GM21737 (cell line): ENCODE measurements around the gene AHCTF1.
"Not testable (repeated sequence)": the region's sequence is repeated elsewhere in the genome, so short reads cannot be mapped to it uniquely, and the experiment has no call there.

Experiments
- ATAC-seq: cut with Tn5 transposase; IDR thresholded peaks from one replicate; pipeline ENCODE4 v1.9.1; 2021; ENCODE audit warnings: mild to moderate bottlenecking, moderate library complexity; ENCODE audit not compliant: unreplicated experiment

AHCTF1 gene

DNA sequence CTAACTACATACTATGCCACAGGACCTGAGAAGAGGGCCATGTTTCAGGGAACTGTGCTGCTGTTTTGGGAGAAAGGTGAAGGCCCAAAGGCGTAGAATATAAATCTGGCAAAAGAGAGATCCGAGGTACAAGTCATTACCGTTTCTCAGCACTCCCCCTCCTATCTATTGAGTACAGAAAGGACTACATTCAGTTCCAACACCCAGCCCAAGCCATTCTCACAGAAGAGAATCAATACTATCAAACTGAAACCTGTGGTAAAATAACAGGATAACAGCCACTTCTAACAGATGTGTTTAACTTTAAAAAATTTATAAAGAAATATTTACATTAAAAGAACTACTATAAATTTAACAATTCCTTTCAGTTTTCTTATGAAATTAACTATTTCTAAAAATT is 7.8 kb downstream of the AHCTF1 start:
- no peak for ATAC-seq

DNA sequence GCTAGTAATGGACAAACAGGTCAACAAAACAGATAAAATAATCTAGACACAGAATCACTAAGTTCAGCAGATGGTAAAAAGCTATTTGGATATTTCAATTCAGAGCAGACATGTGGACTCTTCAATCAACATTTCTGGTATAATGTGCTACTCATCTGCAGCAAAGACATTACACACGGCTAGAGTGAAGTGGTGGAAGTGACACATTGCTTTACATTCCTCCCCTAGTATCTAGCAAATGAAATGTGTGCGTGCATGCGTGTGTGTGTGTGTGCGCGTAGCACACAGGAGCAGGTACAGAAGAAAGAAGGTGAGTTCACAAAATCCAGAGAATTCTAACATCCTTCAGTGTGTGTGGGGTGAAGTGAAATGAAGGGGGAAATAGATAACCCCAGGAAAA is 8.3 kb downstream of the AHCTF1 start:
- no peak for ATAC-seq

DNA sequence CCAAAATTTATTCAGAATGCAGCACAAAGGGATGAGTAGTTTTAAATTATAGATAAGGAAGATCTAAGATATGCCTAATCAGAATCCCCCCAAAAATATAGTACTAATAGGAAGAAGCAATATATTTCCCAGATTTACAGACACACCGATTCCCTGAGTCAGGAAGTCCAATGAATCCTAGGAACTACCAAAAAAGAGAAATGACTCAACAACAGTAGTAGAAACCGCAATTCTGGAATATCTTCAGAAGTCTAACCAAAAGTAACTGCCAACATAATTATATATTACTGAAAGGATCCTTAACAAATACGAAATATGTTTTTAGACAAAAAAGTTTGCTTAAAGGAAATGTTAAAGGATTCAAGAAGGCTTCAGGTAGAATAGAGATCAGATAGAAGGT is 10.3 kb downstream of the AHCTF1 start:
- ATAC-seq = no peak

DNA sequence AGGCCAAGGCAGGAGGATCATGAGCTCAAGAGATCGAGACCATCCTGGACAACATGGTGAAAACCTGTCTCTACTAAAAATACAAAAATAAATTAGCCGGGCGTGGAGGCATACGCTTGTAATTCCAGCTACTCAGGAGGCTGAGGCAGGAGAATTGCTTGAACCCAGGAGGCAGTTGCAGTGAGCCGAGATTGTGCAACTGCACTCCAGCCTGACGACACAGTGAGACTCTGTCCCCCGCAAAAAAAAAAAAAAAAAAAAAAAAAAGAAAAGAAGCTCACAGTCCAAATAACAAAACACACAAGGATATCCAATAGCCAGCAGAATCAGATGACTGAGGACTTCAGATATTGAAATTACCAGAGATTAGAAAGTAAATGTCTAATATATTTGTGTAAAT is 11.8 kb downstream of the AHCTF1 start:
- ATAC-seq = no peak

DNA sequence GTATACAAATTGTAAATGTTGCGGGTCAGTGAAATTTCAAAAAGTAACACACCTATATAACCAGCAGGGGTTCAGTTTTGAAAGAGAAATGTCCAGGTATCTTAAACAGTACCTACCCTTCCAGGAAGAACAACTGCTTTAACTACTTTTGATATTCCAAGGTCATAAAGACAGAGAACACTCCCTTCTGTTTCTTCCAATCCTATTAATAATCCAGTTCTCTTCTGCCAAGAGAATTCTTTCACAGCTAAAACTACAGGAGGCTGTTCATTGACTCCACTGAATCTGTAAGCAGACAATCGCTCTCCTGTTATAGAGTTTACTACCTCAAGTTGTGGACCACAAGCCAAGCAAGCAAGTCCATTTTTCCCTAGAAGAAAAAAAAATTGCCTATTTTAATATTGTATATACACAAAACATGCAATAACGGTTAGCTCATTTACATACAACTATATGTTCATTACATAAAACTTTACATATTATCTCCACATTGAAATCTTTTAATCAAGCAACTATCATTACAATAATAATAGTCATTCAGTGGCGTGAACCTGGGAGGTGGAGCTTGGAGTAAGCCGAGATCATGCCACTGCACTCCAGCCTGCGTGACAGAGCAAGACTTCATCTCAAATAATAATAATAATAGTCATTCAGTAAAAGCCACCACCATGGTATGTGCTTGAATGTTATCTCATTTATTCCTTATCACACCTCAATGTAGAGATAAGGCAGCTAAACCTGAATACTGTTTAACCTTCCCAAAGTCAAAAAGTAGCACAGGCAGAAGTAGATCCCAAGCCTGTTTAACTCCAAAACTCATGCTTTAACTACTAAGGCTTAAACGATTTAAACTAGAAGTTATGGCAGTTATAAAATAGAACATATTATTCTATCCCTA is 15.5 kb downstream of the AHCTF1 start:
- not testable (repeated sequence) for ATAC-seq

DNA sequence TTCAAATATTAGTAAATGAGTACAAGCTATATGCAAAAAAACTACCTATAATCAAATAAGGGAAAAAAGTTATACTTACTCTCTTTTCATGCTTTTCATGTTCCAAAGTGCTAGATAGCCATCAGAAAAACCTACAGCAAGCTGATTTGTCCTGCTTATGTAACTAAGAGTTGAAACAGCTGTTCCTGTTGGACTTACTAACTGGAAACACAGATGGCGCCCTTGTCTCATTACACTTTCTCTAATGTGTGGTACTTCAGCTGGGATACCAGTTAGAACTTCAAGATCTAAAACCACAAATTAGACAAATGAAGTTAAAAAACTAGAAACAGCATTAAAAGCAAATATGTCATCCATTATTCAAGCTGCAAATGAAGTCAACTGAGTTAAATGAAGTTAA is 24.3 kb downstream of the AHCTF1 start:
- ATAC-seq = no peak

DNA sequence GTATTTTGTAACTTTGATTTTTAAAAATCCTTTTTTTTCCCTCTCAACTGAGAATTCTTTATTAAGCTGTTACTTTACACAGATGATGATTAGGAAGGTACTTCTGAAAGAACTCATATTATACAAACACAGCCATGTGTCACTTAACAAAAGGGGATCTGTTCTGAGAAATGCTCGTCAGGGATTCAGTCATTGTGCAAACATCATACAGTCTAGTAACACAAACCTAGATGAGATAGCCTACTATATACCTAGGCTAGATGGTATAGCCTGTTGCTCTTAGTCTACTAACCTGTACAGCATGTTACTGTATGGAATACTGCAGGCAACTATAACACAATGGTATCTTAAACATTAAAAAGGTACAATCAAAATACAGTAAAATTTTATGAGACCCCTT is 24.9 kb downstream of the AHCTF1 start:
- ATAC-seq = no peak

DNA sequence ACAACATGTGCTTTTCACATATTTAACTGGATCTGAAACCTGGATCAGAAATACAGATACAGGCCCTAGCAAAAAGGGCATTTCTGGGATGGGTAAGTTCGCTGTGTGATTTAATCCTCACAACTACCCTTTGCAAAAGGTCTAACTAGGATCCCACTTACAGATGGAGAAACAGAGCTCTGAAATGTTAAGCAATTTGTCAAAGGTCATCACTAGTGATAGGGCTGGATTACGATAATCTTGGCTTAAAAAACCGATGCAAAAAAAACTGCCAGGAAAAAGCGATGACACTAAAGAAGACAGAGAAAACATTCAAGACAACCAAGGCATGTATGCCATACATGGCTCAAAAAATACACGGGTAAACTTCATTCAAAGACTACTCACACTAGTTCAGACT is 29.9 kb downstream of the AHCTF1 start:
- no peak for ATAC-seq

DNA sequence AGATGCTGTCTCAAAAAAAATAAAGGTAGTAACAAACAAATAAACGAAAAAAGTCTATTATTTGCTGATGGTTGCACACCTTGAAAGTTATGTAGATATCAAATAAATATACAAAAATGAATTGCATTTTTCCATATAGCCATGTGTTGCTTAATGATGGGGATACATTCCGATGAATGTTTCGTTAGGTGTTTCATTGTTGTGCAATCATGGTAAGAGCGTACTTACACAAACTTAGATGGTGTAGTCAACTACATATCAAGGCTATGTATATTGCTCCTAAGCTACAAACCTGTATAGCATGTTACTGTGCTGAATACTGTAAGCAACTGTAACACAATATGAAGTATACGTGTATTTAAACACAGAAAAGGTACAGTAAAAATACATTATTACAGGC is 34.4 kb downstream of the AHCTF1 start:
- ATAC-seq = no peak

DNA sequence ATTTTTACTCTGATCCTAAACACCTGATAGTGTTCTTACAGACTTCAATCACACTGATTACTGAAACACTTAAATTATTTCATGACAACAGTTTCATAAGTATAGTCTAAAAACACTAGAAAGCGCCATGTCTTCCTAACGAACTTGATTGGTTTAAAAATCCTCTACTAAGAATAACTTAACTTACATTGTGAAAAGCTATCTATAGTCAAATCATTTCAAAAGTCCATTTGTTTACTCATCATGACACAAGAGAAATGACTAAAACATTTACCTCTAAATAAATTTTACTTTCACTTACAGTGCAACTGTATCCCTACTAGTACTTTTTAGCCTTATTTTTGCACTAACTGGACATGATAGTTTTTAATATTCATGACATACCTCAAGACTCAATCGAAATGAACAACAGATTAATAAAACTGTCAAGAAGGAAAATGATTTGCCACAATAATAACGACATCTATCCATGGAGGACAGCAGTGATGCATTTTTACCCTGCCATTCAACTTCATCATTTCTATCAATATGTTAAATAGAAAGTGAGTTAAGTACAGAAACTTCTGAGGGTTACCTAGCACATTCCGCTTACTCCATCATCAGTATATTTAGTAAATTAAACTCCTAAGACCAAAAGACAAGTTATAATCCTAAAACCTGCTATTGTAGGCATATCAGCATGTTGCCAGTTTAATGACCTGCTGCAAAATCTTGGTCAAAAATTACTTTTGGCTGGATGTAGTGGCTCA is 38.4 kb downstream of the AHCTF1 start:
- no peak for ATAC-seq

DNA sequence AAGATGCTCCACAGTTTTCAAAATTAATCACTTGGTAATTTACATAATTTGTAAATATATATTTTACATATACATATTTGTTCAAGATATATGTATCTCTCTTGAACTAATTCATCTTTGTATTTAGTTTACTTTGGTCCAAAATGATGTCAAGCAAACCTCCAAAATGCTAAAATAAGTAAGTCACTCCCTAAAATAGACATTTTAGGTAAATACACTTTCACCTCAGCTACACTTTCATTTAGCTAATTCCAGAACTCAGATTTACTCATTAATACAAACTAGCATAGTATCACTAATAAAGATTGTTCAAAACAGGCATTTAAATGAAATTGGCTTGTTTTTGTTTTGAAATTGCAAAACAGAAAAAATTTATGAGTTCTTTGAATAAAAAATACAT is 40.6 kb downstream of the AHCTF1 start:
- no peak for ATAC-seq

DNA sequence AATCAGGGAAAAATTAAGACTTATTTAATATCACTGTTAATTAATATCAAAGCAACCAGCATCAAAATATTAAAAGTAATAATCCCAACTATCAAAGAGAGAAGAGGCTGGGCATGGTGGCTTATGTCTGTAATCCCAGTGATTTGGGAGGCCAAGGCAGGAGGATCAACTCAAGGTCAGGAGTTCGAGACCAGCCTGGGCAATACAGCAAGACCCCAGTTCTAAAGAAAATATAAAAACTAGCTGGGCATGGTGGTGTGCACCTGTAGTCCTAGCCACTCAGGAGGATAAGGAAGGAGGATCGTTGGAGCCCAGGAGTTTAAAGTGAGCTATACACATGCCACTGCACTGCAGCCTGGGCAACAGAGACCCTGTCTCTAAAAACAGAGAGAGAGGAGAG is 43.2 kb downstream of the AHCTF1 start:
- ATAC-seq = no peak

DNA sequence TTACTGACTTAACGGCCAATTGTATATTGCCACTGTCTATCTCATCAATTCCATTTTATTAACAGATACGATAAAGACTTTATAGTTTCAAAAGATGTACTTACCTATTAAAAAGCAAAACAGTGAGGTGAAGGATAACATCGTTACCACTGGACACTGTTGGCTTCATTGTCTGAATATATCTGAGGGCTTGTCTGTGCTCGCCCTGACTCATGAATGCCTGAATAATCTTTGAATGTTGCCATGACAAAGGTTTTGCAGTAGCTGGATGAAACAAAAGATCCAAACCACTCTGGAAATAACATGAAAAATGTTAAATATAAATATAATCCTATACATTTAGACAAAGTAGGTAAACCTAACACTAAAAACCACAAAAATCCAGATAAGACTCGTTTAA is 46.4 kb downstream of the AHCTF1 start:
- ATAC-seq = not testable (repeated sequence)

DNA sequence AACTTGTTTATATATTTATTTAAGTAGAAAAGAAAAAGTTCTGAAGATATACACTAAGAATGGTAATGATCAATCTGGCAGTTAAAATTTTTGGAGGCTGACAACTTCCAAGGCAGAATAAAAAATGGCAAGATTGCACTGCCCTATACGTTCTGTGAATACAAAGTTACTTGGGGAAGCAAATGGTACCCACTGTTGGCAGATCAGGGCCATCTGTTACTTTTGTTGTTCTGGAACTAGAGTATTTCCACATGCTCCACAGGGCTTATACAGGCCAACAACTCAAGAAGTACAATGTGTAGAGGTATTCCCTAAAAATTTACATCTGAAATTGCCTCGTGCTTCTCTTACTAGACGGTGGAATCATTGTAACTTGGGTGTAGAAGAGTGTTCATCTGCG is 53.2 kb downstream of the AHCTF1 start:
- no peak for ATAC-seq

DNA sequence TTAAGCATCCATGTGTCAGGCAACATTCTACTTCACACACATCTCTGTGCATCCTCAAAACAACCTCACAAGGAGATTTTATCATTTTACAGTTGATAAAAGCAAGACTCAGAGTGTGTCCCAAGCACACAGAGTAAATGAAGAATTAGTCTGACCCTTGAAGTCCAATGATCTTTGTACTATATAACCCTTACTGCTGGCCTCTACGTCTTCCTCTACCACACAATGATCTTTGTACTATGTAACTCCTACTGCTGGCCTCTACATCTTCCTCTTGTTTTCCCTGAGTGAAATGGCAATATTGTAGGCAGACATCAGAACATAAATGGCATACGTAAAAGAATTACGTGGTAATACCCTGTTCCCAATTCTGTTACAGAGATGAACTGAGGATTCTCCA is 55.3 kb downstream of the AHCTF1 start:
- no peak for ATAC-seq

DNA sequence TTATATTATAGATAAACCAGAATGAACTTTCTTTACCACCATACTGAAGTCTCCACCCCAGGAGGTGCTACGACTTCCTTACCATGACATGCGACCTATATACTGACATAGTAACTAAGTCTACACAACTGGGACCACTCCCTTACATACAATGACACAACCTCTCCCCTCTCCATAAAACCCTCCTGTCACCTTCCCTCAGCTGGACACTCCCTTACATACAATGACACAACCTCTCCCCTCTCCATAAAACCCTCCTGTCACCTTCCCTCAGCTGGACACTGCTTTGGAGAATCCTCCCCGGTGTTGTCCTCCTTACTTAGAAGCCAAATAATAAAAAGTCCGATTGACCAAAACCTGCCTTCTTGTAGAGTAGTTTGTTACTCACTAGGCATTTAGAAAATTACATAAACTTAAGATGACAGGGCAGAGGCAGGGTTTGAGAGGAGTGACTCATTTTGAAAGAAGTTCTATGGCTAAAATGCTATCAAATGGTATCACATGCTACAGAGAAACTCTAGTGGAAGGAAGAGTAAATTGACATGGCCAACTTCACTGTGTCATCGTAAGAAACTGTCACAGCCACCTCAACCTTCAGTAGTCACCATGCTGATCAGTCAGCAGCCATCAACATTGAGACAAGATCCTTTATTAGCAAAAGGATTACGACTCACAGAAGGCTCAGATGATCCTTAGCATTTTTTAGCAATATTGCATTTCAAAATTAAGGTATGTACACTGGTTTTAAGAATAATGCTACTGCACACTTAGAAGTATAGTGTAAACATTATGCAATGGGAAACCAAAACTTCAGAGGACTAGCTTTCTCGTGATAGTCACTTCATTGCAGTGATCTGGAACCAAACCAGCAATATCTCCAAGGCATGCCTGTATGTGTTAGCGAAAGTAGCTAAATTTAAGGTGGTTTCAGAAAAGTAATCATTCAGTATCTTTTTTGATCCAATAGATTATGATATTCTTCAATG is 56.4 kb downstream of the AHCTF1 start:
- no peak for ATAC-seq

DNA sequence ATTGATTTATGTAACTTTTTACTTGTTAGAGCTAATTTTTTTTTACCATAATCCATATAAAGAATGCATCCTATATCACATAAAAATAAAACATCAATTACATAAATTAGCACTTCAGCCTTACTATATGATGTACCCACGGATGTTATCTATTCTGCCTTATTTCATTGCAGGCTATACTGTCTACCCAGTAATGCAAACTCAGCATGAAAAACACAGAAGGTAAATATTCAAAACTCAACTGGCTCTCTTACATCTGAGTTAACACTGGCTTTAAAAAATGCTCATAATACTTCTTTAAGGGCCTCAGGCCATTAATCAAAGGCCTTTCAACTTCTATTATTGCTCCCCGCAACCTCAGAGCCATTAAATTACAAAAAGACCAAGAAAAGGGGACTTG is 65.8 kb downstream of the AHCTF1 start:
- no peak for ATAC-seq

DNA sequence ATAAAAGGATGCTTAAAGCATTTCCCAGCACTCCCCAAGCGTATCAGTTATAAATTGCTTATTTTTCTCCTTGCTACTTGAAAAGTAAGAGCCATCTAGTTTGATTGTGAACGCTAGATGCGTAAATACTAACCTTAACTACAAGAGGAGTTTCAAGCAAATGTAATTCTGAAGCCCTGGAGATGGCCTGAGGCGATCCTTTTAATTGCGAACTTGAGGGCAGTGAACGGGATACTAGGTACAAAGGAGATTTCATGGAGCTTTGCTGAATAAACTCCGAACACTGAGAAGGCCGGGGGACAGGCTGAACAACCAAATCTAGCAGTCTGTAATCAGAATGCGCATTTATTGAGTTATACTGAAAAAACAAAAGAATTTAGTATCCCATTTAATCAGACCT is 68.0 kb downstream of the AHCTF1 start:
- ATAC-seq = not testable (repeated sequence)

DNA sequence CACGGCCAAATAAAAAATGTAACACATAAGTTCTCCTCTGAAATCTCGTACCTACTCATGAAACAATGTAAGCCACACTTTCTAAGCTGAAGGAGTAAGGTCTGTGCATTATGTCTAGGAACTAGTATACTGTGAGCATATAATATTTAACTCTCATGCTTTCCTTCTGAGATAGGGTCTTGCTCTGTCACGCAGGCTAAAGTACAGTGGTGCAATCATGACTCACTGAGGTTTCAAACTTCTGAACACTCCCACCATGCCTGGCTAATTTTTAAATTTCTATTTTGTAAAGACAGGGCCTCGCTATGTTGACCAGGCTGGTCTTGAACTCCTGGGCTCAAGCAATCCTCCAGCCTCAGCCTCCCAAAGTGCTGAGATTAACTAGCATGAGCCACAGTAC is 71.3 kb downstream of the AHCTF1 start:
- no peak for ATAC-seq

DNA sequence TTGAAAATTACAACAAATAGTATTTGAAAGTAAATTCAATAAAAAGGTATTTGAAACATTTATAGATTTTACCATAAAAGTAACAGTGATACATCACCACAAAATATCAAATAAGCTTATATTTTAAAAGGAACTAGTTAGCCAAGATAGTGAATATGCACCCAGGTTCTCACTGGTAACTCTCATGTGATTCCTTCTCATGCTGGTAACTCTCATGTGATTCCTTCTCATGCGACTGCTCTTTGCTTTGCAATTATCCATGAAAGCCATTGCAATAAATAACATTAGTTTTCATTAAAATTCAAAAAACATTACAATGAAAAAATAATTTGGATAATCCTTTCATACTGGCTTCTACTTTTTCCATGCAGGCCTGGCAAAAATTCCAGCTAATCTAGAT is 75.4 kb downstream of the AHCTF1 start:
- no peak for ATAC-seq

DNA sequence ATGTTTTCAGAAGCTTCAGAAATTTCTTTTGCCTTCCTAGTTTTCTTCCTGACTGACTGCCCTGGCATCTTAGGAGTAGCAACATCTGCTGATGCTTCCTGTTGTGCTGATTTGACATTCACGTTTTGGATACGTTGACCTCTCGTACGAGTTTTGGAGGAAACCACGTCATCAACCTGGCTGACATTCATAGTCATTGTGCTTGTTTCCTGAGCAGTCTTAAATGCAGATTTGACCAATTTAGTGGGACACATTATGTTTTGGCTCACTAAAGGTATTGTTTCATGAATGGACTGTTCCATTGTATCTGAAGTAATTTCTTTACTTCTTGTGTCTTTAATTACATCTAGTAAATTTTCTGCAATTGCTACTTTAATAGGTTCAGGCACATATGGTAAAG is 81.1 kb downstream of the AHCTF1 start:
- ATAC-seq = not testable (repeated sequence)
